ENCODE results near the gene NPAS3. TPM values are rescaled to one million over a fixed set of nuclear protein-coding genes. Genes with fewer than 3 reads are reported as not detected.

The NPAS3 gene
- total and polyA plus RNA-seq, 2 of the 8 experiments (the other 6 are each of a cell fraction or from before 2014, with no cell fraction given) = 0.11 to 0.60 TPM

GRCh38 chr14:33110737-33111443 is 172.2 kb downstream of the NPAS3 start (continued):
- TF ChIP-seq HDAC6 (IDR thresholded peaks at IDR 0.05; ENCODE audit: low read depth, low read length) (no peak), ZNF274 (IDR thresholded peaks at IDR 0.05; ENCODE audit: borderline replicate concordance, extremely low read depth, low read length) (no peak), CTCF (IDR thresholded peaks at IDR 0.05; ENCODE audit: control extremely low read depth in 1 of 3, insufficient read depth in 1 of 3, low read depth in 1 of 3, low read length in 3 of 3) (no peak), PHF8 (conservative IDR thresholded peaks at IDR 0.05; ENCODE audit: low read depth, low read length) (no peak), BCL11A (IDR thresholded peaks at IDR 0.05; ENCODE audit: low read depth in 2 of 2, low read length in 2 of 2) (no peak), KDM4A (IDR thresholded peaks at IDR 0.05; ENCODE audit: low read depth, low read length, severe bottlenecking) (no peak), CEBPB (IDR thresholded peaks at IDR 0.05; ENCODE audit: low read depth, low read length) (no peak), ASH2L (IDR thresholded peaks at IDR 0.05; ENCODE audit: low read length) (no peak), SUZ12 (IDR thresholded peaks at IDR 0.05; ENCODE audit: low read length) (no peak), CBX8 (IDR thresholded peaks at IDR 0.05; ENCODE audit: borderline replicate concordance, low read depth, low read length) (no peak)

All from H1 (cell line).